ENCODE data around the gene TEAD4.

Gene TEAD4

DNA sequence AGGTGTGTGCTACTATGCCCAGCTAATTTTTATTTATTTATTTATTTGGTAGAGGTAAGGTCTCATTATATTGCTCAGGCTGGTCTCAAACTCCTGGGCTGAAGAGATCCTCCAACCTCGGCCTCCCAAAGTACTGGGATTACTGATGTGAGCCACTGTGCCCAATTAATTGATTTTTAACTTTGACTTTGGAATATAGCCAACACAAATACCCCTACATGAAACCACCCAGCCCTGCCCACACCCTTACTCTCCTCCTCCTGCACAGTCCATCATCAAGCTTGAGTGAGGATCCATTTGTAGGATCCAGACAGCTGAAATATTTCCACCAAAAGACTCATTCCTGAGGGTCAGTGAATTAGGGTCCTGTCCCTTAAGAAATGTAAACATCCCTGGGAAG lies 3.3 kb upstream of the TEAD4 start:
- Mint-ChIP-seq H3K9me3 (no peaks in the 10 kb centered on the region), H3K27ac (no peak overlapping the region), H3K27me3 (ENCODE audit: low read depth) (peaks cover 26% of the 10 kb centered on the region), H3K4me1 (peaks cover 22% of the 10 kb centered on the region), H3K4me3 (no peak overlapping the region), H3K36me3 (ENCODE audit: low read depth) (no peaks in the 10 kb centered on the region)
- TF ChIP-seq, protein P1, sequence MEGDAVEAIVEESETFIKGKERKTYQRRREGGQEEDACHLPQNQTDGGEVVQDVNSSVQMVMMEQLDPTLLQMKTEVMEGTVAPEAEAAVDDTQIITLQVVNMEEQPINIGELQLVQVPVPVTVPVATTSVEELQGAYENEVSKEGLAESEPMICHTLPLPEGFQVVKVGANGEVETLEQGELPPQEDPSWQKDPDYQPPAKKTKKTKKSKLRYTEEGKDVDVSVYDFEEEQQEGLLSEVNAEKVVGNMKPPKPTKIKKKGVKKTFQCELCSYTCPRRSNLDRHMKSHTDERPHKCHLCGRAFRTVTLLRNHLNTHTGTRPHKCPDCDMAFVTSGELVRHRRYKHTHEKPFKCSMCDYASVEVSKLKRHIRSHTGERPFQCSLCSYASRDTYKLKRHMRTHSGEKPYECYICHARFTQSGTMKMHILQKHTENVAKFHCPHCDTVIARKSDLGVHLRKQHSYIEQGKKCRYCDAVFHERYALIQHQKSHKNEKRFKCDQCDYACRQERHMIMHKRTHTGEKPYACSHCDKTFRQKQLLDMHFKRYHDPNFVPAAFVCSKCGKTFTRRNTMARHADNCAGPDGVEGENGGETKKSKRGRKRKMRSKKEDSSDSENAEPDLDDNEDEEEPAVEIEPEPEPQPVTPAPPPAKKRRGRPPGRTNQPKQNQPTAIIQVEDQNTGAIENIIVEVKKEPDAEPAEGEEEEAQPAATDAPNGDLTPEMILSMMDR (IDR thresholded peaks at IDR 0.05; ENCODE audit: unreplicated experiment in 3 of 3), result no peak

DNA sequence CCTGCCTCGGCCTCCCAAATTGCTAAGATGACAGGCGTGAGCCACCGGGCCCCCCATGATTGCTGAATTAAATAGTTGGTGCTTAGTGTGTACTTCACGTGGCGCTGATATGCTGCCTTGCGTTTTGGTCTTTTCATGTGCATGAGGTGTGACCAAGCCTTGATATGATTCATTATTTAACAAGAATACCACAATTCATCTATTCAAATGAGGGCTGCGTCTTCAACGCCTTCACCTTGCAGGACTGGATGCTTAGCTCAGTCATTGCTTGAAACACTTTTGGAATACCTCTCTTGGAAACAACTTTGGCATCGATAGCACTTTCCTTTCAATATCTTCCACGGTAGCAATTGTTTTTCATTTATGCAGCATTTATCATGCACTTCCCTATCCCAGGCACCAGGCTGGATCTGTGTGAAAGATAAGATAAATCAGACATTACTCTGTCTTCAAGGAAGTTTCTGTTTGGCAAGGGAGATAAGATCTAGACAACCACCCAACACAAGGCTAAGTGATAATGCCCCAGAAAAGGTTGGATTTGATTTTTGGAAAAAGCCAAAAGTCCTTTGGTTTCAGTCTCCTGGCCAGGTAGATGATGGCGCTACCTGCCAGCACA lies 1.3 kb upstream of the TEAD4 start:
- H3K4me3 Mint-ChIP-seq, result peak overlapping the region; percentile 90 to 95 (median 92)
- H3K27ac Mint-ChIP-seq, result peak overlapping the region; percentile 11 to 88 (median 58)
- TF ChIP-seq, protein P1 (IDR thresholded peaks at IDR 0.05; ENCODE audit: unreplicated experiment in 3 of 3), result no peak
- peaks cover 26% of the 10 kb centered on the region for H3K4me1 Mint-ChIP-seq
- H3K27me3 Mint-ChIP-seq (ENCODE audit: low read depth), result peaks cover 40% of the 10 kb centered on the region
- H3K36me3 Mint-ChIP-seq (ENCODE audit: low read depth), result no peaks in the 10 kb centered on the region
- H3K9me3 Mint-ChIP-seq, result no peaks in the 10 kb centered on the region

DNA sequence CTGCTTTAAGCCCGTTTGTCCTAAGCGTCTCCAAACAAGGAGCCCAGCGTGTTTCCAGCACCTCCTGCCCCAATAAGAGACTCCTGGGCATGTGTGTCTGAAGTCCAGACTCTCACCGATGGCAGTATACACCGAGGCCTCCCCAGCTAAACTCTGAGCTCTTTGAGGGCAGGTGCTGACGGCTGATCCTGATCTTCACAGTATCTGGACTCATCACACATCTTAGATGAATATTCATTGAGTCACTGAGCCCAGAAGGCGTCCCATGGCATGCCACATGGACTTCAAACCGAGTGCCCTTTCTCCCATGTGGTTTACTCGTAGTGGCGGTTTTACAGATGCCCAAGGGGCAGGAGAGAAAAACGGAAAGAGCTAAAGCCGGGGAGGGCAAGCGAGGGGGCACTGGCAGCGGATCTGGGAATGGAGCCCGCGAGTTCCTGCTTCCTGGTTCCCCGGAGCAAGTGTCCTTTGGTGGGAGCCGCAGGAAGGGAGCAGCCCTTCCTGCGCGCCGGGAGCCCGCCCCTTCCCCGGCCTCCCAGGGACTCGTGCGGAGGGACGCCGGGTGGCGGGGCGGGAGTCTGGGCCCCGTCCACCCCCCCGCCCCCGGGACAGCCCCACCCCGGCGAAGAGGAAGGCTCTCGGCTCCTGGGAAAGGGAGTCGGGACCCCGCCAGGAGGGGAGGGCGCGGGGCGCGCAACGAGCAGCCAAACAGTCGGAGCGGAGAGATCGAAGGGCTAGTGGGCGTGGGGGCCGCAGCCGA lies 585 bp upstream of the TEAD4 start:
- H3K9me3 Mint-ChIP-seq, result no peaks in the 10 kb centered on the region
- peak overlapping the region; percentile 58 to 88 (median 87) for H3K27ac Mint-ChIP-seq
- peak overlapping the region; percentile 90 to 95 (median 92) for H3K4me3 Mint-ChIP-seq
- TF ChIP-seq, protein P1 (IDR thresholded peaks at IDR 0.05; ENCODE audit: unreplicated experiment in 3 of 3), result no peak
- H3K27me3 Mint-ChIP-seq (ENCODE audit: low read depth), result peaks cover 40% of the 10 kb centered on the region
- H3K36me3 Mint-ChIP-seq (ENCODE audit: low read depth), result no peaks in the 10 kb centered on the region
- H3K4me1 Mint-ChIP-seq, result peaks cover 33% of the 10 kb centered on the region

DNA sequence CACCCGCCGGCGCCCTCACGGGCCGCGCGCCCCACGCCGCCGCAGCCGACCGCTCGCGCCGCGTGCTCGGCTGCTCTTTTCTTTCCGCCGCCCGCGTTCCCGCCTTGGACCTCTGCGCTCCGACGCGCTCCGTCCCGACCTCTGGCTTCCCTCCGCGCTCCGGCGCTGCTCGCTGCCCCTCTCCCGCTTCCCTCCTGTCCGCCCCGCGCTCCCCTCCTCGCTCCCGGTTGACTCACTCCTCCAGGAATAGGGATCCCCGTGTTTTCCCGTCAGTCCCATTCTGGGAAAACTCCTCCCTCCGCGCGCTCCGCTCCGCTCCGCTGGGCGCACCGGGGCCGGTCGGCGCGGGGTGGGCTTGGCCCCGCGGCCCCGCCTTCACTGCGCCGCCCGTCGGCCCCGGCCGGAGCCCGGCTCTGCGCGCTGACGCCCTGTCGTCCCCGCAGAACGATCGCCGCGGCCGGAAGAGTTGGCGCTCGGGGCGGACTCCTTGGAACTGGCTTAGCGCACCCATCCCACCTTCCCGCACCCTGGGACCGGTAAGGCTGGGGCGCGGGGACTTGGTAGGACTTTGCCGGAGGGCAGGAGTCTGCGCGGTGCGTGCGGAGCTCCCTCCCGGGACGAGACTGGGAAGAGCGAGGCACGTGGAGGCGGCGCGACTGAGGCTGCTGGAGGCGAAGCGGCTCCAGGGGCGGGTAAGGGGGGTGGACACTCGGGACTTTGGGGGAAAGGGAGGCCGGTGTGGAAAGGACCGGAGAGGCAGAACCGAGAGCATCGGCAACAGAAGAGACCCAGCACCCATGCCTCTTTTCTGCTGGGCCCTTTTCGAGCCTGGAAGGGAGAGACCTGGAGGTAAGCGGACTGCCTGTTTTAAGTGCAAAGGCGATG lies 550 bp downstream of the TEAD4 start:
- peaks cover 40% of the 10 kb centered on the region for H3K27me3 Mint-ChIP-seq (ENCODE audit: low read depth)
- H3K4me3 Mint-ChIP-seq, result peak overlapping the region; percentile 73 to 92 (median 88)
- H3K4me1 Mint-ChIP-seq, result peaks cover 38% of the 10 kb centered on the region
- TF ChIP-seq, protein P1 (IDR thresholded peaks at IDR 0.05; ENCODE audit: unreplicated experiment in 3 of 3), result no peak
- H3K36me3 Mint-ChIP-seq (ENCODE audit: low read depth), result no peaks in the 10 kb centered on the region
- H3K27ac Mint-ChIP-seq, result peak overlapping the region; percentile 27 to 75 (median 71)
- no peaks in the 10 kb centered on the region for H3K9me3 Mint-ChIP-seq

DNA sequence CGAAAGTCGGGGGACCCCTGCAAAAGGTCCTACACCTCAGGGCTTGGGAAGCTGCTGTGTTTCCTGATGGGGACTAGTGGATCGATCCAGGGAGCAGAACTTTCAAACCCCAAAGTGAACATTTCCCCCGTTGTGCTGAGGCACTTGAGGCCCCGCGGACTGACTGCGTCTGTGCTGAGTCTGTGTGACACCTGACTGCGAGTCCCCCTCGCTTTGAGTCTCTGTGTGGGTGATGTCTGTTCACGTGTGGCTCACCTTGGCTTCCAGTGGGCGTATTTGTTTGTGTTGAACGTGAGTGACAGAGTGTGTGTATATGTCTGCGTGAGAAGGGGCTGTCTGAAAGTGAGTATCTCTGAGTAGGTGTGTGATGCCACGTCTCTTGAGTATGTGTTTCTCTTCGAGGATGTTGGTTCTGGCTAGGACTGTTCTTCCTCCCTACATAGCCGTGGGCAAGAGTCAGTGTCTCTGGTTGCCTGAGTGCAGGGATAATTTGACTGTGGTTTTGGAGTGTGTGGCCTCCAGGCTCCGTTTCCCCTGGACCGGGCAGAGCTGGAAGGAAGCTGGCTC lies 1.3 kb downstream of the TEAD4 start:
- peaks cover 40% of the 10 kb centered on the region for H3K27me3 Mint-ChIP-seq (ENCODE audit: low read depth)
- H3K36me3 Mint-ChIP-seq (ENCODE audit: low read depth), result no peaks in the 10 kb centered on the region
- H3K4me1 Mint-ChIP-seq, result peaks cover 38% of the 10 kb centered on the region
- H3K27ac Mint-ChIP-seq, result peak overlapping the region; percentile 27 to 71 (median 68)
- TF ChIP-seq, protein P1 (IDR thresholded peaks at IDR 0.05; ENCODE audit: unreplicated experiment in 3 of 3), result no peak
- no peaks in the 10 kb centered on the region for H3K9me3 Mint-ChIP-seq
- peak overlapping the region; percentile 73 to 92 (median 87) for H3K4me3 Mint-ChIP-seq
